Thyroid gland (tissue), 4 donors: ENCODE data around the gene PYY.

ENCODE experiments used
- POLR2A ChIP-seq, 2 donors: fragments of 450-650 bp; IDR thresholded peaks; one replicate each; pipeline ENCODE4 v1.6.1; 2017; ENCODE audit warnings: antibody characterized with exemption in 2 of 2, mild to moderate bottlenecking in 2 of 2, moderate library complexity in 1 of 2
- TF ChIP-seq, protein P1 (sequence below), 6 experiments: fragments of 200-600 bp in 3 of 6; fragments of 450-650 bp in 3 of 6; sonication (generic) in 3 of 6; IDR thresholded peaks; one replicate each; pipeline ENCODE4 v1.5.1; 2016 to 2019; ENCODE audit warnings: antibody characterized with exemption in 6 of 6, mild to moderate bottlenecking in 2 of 6, inconsistent platforms in 1 of 6, moderate library complexity in 1 of 6

DNA sequence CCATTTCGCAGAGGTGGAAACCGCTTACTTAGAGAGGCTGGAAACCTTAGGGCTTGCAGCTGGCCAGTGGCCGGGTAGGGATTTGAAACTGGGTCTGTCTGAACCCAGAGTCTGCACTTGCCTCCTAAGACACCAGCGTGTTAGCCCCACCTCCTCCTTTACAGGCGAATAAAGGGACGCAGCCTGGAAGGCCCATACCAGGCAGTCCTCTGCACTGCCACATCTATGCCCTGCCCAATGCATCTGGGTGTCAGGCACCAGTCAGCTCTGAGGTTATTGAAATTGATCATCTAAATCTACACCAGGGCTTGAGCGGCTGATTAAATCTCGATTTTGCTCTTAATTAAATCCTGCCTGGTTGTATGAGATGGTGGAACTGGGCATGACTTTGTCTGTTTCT lies 30.8 kb upstream of the PYY start:
- TF ChIP-seq, protein P1, sequence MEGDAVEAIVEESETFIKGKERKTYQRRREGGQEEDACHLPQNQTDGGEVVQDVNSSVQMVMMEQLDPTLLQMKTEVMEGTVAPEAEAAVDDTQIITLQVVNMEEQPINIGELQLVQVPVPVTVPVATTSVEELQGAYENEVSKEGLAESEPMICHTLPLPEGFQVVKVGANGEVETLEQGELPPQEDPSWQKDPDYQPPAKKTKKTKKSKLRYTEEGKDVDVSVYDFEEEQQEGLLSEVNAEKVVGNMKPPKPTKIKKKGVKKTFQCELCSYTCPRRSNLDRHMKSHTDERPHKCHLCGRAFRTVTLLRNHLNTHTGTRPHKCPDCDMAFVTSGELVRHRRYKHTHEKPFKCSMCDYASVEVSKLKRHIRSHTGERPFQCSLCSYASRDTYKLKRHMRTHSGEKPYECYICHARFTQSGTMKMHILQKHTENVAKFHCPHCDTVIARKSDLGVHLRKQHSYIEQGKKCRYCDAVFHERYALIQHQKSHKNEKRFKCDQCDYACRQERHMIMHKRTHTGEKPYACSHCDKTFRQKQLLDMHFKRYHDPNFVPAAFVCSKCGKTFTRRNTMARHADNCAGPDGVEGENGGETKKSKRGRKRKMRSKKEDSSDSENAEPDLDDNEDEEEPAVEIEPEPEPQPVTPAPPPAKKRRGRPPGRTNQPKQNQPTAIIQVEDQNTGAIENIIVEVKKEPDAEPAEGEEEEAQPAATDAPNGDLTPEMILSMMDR (IDR thresholded peaks at IDR 0.05): no peak
- no peak for TF ChIP-seq POLR2A (IDR thresholded peaks at IDR 0.05)
